ENCODE measurements around the gene TMEM259.

The TMEM259 gene

DNA sequence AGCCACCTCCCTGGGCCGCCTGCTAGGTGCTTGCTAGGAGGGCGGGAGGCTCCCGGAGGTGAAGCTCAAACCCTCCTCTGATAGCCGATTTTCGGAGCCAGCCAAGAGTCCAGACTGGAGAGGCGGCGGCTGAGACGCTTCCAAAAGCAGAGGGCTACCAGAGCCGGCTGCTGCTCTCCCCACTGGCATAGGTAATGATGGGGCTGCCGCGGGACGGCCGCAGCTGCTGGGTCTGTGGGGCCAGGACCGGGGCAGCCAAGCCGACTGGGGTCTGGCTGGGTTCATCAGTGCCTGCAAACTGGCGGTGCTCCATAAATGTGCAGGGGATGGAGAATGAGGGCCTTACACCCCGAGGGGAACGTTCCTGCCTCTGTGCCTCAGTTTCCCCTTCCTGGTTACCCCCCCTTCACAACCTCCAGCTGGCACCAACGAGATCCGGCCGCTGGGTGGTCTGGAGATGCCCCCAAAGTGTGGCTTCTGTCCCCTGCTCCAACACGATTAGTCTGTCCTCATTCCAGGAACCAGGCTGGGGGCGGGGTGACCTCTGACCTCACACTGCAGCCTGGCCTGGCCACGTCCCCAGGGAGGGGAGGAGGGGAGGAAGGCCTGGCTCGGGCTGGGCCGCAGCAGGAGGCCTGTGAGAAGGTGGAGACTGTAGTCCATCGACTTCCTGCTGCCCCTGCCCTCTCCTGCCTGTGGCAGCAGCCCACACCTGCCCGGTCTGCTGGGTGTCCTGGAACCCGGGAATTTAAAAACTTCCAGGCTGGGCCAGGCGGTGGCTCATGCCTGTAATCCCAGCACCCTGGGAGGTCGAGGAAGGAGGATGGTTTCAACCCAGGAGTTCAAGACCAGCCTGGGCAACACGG is 40.6 kb downstream of the TMEM259 start:
- no peak for DNase-seq (ENCODE audit: extremely low read depth, low read depth)
- TF ChIP-seq, protein P1, sequence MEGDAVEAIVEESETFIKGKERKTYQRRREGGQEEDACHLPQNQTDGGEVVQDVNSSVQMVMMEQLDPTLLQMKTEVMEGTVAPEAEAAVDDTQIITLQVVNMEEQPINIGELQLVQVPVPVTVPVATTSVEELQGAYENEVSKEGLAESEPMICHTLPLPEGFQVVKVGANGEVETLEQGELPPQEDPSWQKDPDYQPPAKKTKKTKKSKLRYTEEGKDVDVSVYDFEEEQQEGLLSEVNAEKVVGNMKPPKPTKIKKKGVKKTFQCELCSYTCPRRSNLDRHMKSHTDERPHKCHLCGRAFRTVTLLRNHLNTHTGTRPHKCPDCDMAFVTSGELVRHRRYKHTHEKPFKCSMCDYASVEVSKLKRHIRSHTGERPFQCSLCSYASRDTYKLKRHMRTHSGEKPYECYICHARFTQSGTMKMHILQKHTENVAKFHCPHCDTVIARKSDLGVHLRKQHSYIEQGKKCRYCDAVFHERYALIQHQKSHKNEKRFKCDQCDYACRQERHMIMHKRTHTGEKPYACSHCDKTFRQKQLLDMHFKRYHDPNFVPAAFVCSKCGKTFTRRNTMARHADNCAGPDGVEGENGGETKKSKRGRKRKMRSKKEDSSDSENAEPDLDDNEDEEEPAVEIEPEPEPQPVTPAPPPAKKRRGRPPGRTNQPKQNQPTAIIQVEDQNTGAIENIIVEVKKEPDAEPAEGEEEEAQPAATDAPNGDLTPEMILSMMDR (IDR thresholded peaks at IDR 0.05; ENCODE audit: low read depth, low read length, missing control alignments), result no peak
- H3K4me3 ChIP-seq (replicated peaks; ENCODE audit: low read depth, low read length), result no peak overlapping the region

- TF ChIP-seq, protein P1 (IDR thresholded peaks at IDR 0.05; ENCODE audit: low read depth, low read length, missing control alignments), result no peak
- no peak overlapping the region for H3K4me3 ChIP-seq (replicated peaks; ENCODE audit: low read depth, low read length)
- DNase-seq (ENCODE audit: extremely low read depth, low read depth), result no peak
Measured at GRCh38 chr19:979318-979741, 41.6 kb downstream of the TMEM259 start.

GRCh38 chr19:977058-977464 is 43.9 kb downstream of the TMEM259 start:
- DNase-seq (ENCODE audit: extremely low read depth, low read depth), result no peak
- TF ChIP-seq, protein P1 (IDR thresholded peaks at IDR 0.05; ENCODE audit: low read depth, low read length, missing control alignments), result no peak
- H3K4me3 ChIP-seq (replicated peaks; ENCODE audit: low read depth, low read length), result no peak overlapping the region

GRCh38 chr19:976476-976875 is 44.4 kb downstream of the TMEM259 start:
- no peak for DNase-seq (ENCODE audit: extremely low read depth, low read depth)
- TF ChIP-seq, protein P1 (IDR thresholded peaks at IDR 0.05; ENCODE audit: low read depth, low read length, missing control alignments), result no peak
- no peak overlapping the region for H3K4me3 ChIP-seq (replicated peaks; ENCODE audit: low read depth, low read length)

DNA sequence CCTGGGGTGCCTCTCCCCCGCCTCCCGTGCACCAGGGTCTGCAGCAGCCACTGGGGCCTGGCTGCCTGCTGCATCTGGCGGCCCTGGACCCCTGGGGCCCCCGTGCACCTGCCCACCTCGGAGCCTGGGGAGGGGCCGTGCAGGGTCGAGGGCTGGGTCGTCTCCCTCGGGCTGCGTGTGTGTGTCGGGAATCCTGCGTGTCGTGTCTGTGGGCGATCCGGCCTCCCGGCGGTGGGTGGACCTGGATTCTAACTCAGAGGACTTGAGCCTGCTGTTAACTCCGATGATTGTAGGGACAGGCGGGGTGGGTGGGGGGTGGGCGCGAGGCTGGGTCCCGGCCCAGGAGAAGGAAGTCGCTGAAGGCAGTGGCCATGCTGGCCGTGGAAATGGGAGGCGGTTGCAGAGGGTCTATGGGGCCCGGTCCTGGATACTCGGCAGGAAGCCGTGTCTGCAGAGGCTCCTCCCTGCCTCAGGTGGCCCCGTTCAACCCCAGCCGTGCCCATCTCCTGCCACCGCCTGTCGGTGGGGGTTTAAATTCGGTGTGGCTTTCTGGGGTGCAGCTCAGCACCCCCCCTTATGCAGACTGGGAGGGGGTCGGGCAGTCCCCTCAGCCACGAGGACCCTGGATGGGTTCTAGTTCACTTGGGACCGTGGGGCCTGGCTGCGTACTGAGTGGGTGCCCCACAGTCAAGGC is 46.2 kb downstream of the TMEM259 start:
- no peak for DNase-seq (ENCODE audit: extremely low read depth, low read depth)
- no peak overlapping the region for H3K4me3 ChIP-seq (replicated peaks; ENCODE audit: low read depth, low read length)
- TF ChIP-seq, protein P1 (IDR thresholded peaks at IDR 0.05; ENCODE audit: low read depth, low read length, missing control alignments), result no peak

DNA sequence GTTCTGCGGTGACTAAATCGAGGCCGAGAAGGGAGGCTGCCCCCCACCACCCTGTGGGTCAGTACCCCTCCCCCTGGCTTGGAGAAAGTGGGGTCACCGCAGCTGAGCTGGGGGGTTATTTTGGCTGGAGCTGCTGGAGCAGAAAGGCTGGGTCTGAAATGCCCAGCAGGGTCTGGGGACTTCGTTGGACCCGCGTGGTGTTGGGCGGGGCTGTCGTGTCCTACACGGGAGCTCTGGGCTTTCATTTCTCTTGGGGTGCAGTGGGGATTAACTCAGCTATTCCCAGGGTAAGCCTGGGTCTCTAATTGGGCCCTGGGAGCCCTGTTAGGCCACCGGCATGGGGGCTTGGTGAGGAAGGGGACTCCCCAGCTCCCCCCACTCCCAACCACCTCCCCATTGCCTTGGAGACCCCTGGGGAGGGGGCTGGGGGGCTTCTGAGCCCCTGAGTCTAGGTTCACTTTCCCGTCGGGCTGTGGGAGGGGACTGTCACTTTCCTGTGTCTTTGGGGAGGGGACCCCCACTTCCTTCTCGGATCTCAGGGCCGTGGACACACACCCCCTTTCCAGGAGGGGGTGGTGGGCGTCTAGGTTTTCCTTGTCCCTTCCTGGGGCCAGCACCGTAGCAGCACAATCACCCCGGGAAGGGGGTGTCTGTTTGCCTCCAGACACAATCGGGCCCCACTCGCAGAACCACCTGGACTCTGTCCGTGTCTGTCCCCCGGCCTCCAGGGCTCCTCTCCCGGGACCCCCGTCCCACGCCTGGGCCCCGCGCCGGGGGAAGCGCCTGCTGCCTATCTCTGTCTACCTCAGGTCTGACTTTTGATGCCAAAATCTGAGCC is 47.0 kb downstream of the TMEM259 start:
- no peak overlapping the region for H3K4me3 ChIP-seq (replicated peaks; ENCODE audit: low read depth, low read length)
- TF ChIP-seq, protein P1 (IDR thresholded peaks at IDR 0.05; ENCODE audit: low read depth, low read length, missing control alignments), result no peak
- DNase-seq (ENCODE audit: extremely low read depth, low read depth), result no peak

Data from HFF-Myc (cell line).